ENCODE results near the gene RPS6KA2.

Gene RPS6KA2

GRCh38 chr6:166361077-166361429 lies 266.0 kb downstream of the RPS6KA2 start:
- no peak for TF ChIP-seq CTCF (IDR thresholded peaks at IDR 0.05; ENCODE audit: unreplicated experiment in 3 of 3)
- no peak overlapping the region for H3K4me3 Mint-ChIP-seq
- H3K27ac Mint-ChIP-seq = no peak overlapping the region
- H3K36me3 Mint-ChIP-seq (ENCODE audit: low read depth) = peaks cover 7% of the 10 kb centered on the region
- peaks cover 2% of the 10 kb centered on the region for H3K27me3 Mint-ChIP-seq (ENCODE audit: low read depth)
- H3K4me1 Mint-ChIP-seq = peaks cover 14% of the 10 kb centered on the region
- peaks cover 5% of the 10 kb centered on the region for H3K9me3 Mint-ChIP-seq

GRCh38 chr6:166360243-166361076 lies 266.6 kb downstream of the RPS6KA2 start:
- H3K27ac Mint-ChIP-seq = no peak overlapping the region
- peaks cover 8% of the 10 kb centered on the region for H3K4me1 Mint-ChIP-seq

More at GRCh38 chr6:166360243-166361076, 266.6 kb downstream of the RPS6KA2 start:
- Mint-ChIP-seq H3K36me3 (ENCODE audit: low read depth) (peaks cover 7% of the 10 kb centered on the region), H3K27me3 (ENCODE audit: low read depth) (peaks cover 8% of the 10 kb centered on the region), H3K4me3 (no peak overlapping the region), H3K9me3 (peaks cover 5% of the 10 kb centered on the region)
- TF ChIP-seq CTCF (IDR thresholded peaks at IDR 0.05; ENCODE audit: unreplicated experiment in 3 of 3) = no peak
